Vagina (tissue), 2 donors: ENCODE data around the gene SWI5.

Source experiments
- CTCF ChIP-seq, 3 experiments: fragments of 450-650 bp in 2 of 3; fragments of 200-600 bp in 1 of 3; sonication (generic) in 1 of 3; IDR thresholded peaks; one replicate each; pipeline ENCODE4 v1.5.1; 2017 to 2019; ENCODE audit warnings: antibody characterized with exemption in 3 of 3, mild to moderate bottlenecking in 2 of 3, moderate library complexity in 2 of 3
- POLR2AphosphoS5 ChIP-seq, 2 donors: sonication (generic); formaldehyde crosslinking; IDR thresholded peaks; one replicate each; pipeline ENCODE4 v1.9.0; 2017; ENCODE audit warnings: antibody characterized with exemption in 2 of 2, mild to moderate bottlenecking in 2 of 2, low read depth in 1 of 2; ENCODE audit not compliant: insufficient read depth in 1 of 2

DNA sequence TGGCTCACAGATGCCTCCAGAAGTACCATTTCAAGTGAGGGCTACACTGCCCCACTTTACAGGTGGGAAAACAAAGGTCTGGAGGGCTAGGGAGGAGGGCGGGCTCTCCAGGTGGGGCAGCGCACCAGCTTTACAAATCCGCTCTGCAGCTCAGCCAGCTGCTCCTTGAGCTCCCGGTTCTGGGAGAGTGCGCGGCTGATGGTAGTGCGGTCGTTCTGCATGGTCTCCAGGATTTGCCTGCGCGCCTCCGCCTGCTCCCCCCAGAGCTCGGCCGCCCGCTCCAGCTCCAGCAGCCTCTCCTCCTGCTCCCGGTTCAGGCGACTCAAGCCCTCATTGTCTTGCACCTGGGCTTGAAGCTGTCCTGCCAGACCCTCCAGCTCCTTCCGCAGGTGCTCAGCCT lies 15.7 kb upstream of the SWI5 start:
- TF ChIP-seq POLR2AphosphoS5 (IDR thresholded peaks at IDR 0.05; ENCODE audit: insufficient read depth in 1 of 2, low read depth in 1 of 2) (no peak), CTCF (IDR thresholded peaks at IDR 0.05) (no peak)
